CD4-positive, alpha-beta T cell (primary cell): ENCODE results near the gene GPR183. TPM values are rescaled to one million over a fixed set of nuclear protein-coding genes. Genes with fewer than 3 reads are reported as not detected.

ENCODE experiments used
- ATAC-seq: fragments of 200-7000 bp; cut with Tn5 transposase; one replicate; pipeline ENCODE4 v1.10.0; 2022; ENCODE audit warnings: mild to moderate bottlenecking; ENCODE audit not compliant: poor library complexity
- CTCF ChIA-PET: fragments of 350-600 bp; sonication (Branson Sonifier 250); formaldehyde crosslinking; loops from one replicate; lab custom pipeline; 2021; ENCODE audit warnings: antibody characterized with exemption, inconsistent platforms; lab: Charles Lee
- POLR2A ChIA-PET: fragments of 350-600 bp; sonication (Branson Sonifier 250); formaldehyde crosslinking; loops from one replicate; lab custom pipeline; 2021; ENCODE audit warnings: antibody characterized with exemption, inconsistent platforms; lab: Charles Lee
- DNase-seq, 14 experiments: peaks; one replicate each; pipeline ENCODE4 v3.0.0-alpha.2; 2013 to 2020; ENCODE audit warnings: mixed read lengths in 2 of 14
- H3K27ac ChIP-seq, 2 donors: one replicate each; pipeline versions ENCODE4 v1.5.1 to v1.7.0; 2013; ENCODE audit warnings: low read length in 2 of 2, low read depth in 1 of 2, mild to moderate bottlenecking in 1 of 2
- H3K27me3 ChIP-seq, 2 experiments: 1 replicate in 1 of 2; 2 replicates in 1 of 2; pipeline versions ENCODE4 v1.6.1 to v1.7.0; 2013; ENCODE audit warnings: low read length in 2 of 2, control low read depth in 1 of 2, mild to moderate bottlenecking in 1 of 2, moderate library complexity in 1 of 2; ENCODE audit not compliant: insufficient read depth in 2 of 2, control insufficient read depth in 1 of 2
- H3K36me3 ChIP-seq: one replicate; pipeline ENCODE4 v1.6.1; 2013; ENCODE audit warnings: low read length, control low read depth; ENCODE audit not compliant: insufficient read depth
- H3K4me1 ChIP-seq: one replicate; pipeline ENCODE4 v1.6.1; 2013; ENCODE audit warnings: low read length, control low read depth; ENCODE audit not compliant: insufficient read depth
- H3K4me3 ChIP-seq: one replicate; pipeline ENCODE4 v1.5.1; 2013; ENCODE audit warnings: mild to moderate bottlenecking, low read length, moderate library complexity
- H3K9me3 ChIP-seq, 2 experiments: 1 replicate in 1 of 2; 2 replicates in 1 of 2; pipeline versions ENCODE4 v1.6.1 to v1.7.0; 2013; ENCODE audit warnings: low read length in 2 of 2, mild to moderate bottlenecking in 2 of 2, control low read depth in 1 of 2, moderate library complexity in 1 of 2; ENCODE audit not compliant: control insufficient read depth in 1 of 2, insufficient read depth in 1 of 2
- H3K27ac Mint-ChIP-seq: one replicate; pipeline ENCODE4 v1.8.0; 2020; ENCODE audit warnings: mixed read lengths
- H3K27me3 Mint-ChIP-seq: one replicate; pipeline ENCODE4 v1.8.0; 2021; ENCODE audit warnings: mixed read lengths
- H3K36me3 Mint-ChIP-seq: one replicate; pipeline ENCODE4 v1.8.0; 2021; ENCODE audit warnings: low read depth, mixed read lengths
- H3K4me1 Mint-ChIP-seq: one replicate; pipeline ENCODE4 v1.8.0; 2021; ENCODE audit warnings: low read depth, mixed read lengths
- H3K4me3 Mint-ChIP-seq: one replicate; pipeline ENCODE4 v1.8.0; 2020; ENCODE audit warnings: mild to moderate bottlenecking, mixed read lengths
- H3K9me3 Mint-ChIP-seq: one replicate; pipeline ENCODE4 v1.8.0; 2020; ENCODE audit warnings: mixed read lengths
- intact Hi-C, 2 experiments: fragments of 100-400 bp; cut with DNase I in 1 of 2; cut with micrococcal nuclease in 1 of 2; formaldehyde crosslinking; loops; one replicate each; pipeline versions ENCODE4 v1.15.1 to v1.9.0; 2023 to 2025; cut with DNase I, micrococcal nuclease
- total RNA-seq, 174 experiments: library from RNA in 2 of 174; stranded (reverse) in 2 of 174; gene quantifications; one replicate each; pipeline ENCODE4 v1.2.3 and lab custom pipeline; 2021 to 2026
- TF ChIP-seq, protein P1 (sequence below): fragments of 200-600 bp; IDR thresholded peaks from one replicate; pipeline ENCODE4 v1.8.0; 2022; ENCODE audit warnings: antibody characterized with exemption, mild to moderate bottlenecking

The GPR183 gene
- total RNA-seq, 2 experiments from 2014 or later: 330 to 337 TPM

DNA sequence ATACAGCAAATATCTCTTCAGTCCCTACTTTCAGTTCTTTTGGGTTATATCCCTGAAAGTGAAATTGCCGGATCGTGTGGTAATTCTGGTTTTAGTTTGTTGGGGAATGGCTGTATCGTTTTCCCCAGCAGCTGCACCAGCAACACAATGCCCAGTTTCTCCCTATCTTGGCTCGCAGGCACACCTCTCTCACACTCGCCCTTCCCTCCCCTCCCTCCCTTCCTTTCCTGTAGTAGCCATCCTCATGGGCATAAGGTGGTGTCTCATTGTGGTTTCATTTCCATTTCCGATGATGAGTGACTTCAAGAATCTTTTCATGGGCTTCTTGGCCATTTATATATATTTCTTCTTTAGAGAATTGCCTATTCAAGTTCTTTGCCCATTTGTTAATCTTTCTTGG, 40.4 kb downstream of the GPR183 start:
- H3K27ac Mint-ChIP-seq: peak overlapping the region; percentile 51
- Histone ChIP-seq H3K4me3 (no peak overlapping the region), H3K9me3 (no peaks in the 10 kb centered on the region), H3K36me3 (peaks cover 34% of the 10 kb centered on the region), H3K27me3 (no peaks in the 10 kb centered on the region), H3K4me1 (peaks cover 21% of the 10 kb centered on the region), H3K27ac (no peak overlapping the region)
- H3K27me3 Mint-ChIP-seq: no peaks in the 10 kb centered on the region
- TF ChIP-seq, protein P1, sequence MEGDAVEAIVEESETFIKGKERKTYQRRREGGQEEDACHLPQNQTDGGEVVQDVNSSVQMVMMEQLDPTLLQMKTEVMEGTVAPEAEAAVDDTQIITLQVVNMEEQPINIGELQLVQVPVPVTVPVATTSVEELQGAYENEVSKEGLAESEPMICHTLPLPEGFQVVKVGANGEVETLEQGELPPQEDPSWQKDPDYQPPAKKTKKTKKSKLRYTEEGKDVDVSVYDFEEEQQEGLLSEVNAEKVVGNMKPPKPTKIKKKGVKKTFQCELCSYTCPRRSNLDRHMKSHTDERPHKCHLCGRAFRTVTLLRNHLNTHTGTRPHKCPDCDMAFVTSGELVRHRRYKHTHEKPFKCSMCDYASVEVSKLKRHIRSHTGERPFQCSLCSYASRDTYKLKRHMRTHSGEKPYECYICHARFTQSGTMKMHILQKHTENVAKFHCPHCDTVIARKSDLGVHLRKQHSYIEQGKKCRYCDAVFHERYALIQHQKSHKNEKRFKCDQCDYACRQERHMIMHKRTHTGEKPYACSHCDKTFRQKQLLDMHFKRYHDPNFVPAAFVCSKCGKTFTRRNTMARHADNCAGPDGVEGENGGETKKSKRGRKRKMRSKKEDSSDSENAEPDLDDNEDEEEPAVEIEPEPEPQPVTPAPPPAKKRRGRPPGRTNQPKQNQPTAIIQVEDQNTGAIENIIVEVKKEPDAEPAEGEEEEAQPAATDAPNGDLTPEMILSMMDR: no peak
- peaks cover 76% of the 10 kb centered on the region for H3K4me1 Mint-ChIP-seq
- intact Hi-C loops: loop anchor here (1.0 to 10.0 kb wide), 6 partner anchors 71 to 338 kb away; partner anchors contain the start of genes CLYBL (in 1 of the 2) and TM9SF2 (in 1 of the 2)
- H3K36me3 Mint-ChIP-seq: peaks cover 26% of the 10 kb centered on the region
- ChIA-PET POLR2A (interaction anchor here (1.1 to 5.5 kb wide), 11 partner anchors 9 to 90 kb away, joined by 3 to 37 read pairs (median 5); partner anchors contain the start of genes GPR18 and UBAC2), CTCF (interaction anchor here (0.8 to 10.4 kb wide), 9 partner anchors 32 to 238 kb away, joined by 3 to 189 read pairs (median 5); partner anchors contain the start of gene UBAC2)
- no peak for ATAC-seq
- DNase-seq: no peak
- no peak overlapping the region for H3K4me3 Mint-ChIP-seq
- no peaks in the 10 kb centered on the region for H3K9me3 Mint-ChIP-seq

DNA sequence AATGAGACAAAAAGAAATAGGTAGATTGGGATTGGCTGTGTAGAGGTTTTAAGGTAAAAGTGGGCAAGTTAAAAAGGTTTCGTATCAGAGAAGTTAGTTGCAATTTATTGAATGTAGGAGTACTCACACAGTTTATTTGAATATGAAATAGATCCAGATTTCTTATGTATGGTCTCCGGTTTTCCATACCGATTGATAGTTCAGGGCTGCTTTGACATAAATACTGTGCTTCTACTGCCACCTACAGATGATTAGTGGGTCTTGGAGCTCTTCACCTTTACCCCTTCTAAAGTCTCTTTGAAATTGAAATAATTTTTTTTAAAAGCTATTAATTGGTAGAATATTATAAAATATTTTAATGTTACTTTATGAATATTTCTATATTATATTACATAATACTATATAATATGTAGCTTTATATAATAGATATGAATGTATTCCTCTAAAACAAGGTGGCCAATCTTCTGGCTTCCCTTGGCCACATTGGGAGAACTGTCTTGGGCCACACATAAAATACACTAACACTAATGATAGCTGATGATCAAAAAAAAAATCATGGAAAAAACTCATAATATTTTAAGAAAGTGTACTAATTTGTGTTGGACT, 41.3 kb downstream of the GPR183 start:
- intact Hi-C loops: loop anchor here (1.0 to 10.0 kb wide), 5 partner anchors 70 to 339 kb away; partner anchors contain the start of genes CLYBL (in 1 of the 2) and TM9SF2 (in 1 of the 2)
- Histone ChIP-seq H3K36me3 (peaks cover 41% of the 10 kb centered on the region), H3K9me3 (no peaks in the 10 kb centered on the region), H3K4me3 (no peak overlapping the region), H3K27ac (no peak overlapping the region), H3K27me3 (no peaks in the 10 kb centered on the region), H3K4me1 (peaks cover 18% of the 10 kb centered on the region)
- ATAC-seq: peak; percentile 72
- peaks cover 29% of the 10 kb centered on the region for H3K36me3 Mint-ChIP-seq
- CTCF ChIA-PET: interaction anchor here (0.6 to 10.4 kb wide), 24 partner anchors 10 to 237 kb away, joined by 3 to 189 read pairs (median 4); partner anchors contain the start of gene UBAC2
- H3K4me1 Mint-ChIP-seq: peaks cover 75% of the 10 kb centered on the region
- POLR2A ChIA-PET: interaction anchor here (0.6 to 3.1 kb wide), 20 partner anchors 9 to 169 kb away, joined by 3 to 45 read pairs (median 4); partner anchors contain the start of genes GPR183 and UBAC2
- peak overlapping the region; percentile 49 for H3K4me3 Mint-ChIP-seq
- H3K9me3 Mint-ChIP-seq: no peaks in the 10 kb centered on the region
- peak overlapping the region; percentile 81 for H3K27ac Mint-ChIP-seq
- no peaks in the 10 kb centered on the region for H3K27me3 Mint-ChIP-seq
- DNase-seq: peak in 4 of 14 experiments; percentile 31 to 84 (median 80)
- TF ChIP-seq, protein P1: peak; percentile 87

DNA sequence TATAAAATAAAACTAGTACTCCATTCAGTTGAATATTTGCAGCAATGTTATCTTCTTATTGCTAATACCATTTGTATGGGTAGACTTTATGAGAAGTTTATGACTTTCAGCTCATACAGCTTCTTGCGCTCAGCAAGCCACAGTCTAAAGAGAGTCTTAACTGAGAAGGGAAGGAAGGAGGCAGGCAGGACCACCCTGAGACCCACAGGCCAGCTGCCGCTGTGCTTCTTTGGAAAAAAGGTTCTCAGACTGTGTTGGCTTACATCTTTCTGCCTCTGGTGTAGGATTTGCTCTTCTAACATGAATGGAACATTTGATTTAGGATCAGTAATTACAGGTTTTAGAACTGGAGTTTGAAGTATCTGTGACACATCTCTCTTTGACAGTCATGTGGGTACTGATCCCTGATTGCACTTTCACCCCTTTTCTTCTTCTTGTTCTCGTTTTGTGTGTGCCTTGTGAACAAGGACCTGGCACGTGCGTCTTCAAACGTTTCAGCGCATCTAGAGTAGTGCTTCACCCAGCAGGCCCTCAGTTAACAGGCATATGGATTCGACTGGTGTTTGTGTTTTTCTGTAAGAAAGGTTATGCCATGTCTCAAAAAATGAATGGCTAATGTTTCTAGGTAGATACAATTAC, 41.9 kb downstream of the GPR183 start:
- DNase-seq (no peak), ATAC-seq (peak; percentile 12)
- TF ChIP-seq, protein P1: no peak
- Mint-ChIP-seq H3K27me3 (no peaks in the 10 kb centered on the region), H3K9me3 (no peaks in the 10 kb centered on the region), H3K36me3 (peaks cover 30% of the 10 kb centered on the region), H3K27ac (peak overlapping the region; percentile 81), H3K4me3 (no peak overlapping the region), H3K4me1 (peaks cover 74% of the 10 kb centered on the region)
- Histone ChIP-seq H3K27me3 (no peaks in the 10 kb centered on the region), H3K27ac (no peak overlapping the region), H3K4me1 (peaks cover 21% of the 10 kb centered on the region), H3K9me3 (no peaks in the 10 kb centered on the region), H3K36me3 (peaks cover 44% of the 10 kb centered on the region), H3K4me3 (no peak overlapping the region)
- ChIA-PET POLR2A (interaction anchor here (0.7 to 3.1 kb wide), 17 partner anchors 8 to 170 kb away, joined by 3 to 45 read pairs (median 4); partner anchors contain the start of genes GPR183 and UBAC2), CTCF (interaction anchor here (0.9 to 10.4 kb wide), 13 partner anchors 17 to 236 kb away, joined by 3 to 189 read pairs (median 6); partner anchors contain the start of gene UBAC2)
- intact Hi-C loops: loop anchor here (1.0 to 10.0 kb wide), 5 partner anchors 69 to 340 kb away; partner anchors contain the start of genes CLYBL (in 1 of the 2) and TM9SF2 (in 1 of the 2)
